HG03060 (cell line): Measurements from ENCODE around the gene PLEKHA5.

ENCODE experiments used
- ATAC-seq: cut with Tn5 transposase; IDR thresholded peaks from one replicate; pipeline ENCODE4 v1.9.1; 2021; ENCODE audit warnings: low read depth, moderate number of reproducible peaks; ENCODE audit not compliant: unreplicated experiment

The PLEKHA5 gene

GRCh38 chr12:19198272-19198671 is 68.7 kb downstream of the PLEKHA5 start:
- no peak for ATAC-seq

- no peak for ATAC-seq
Measured at GRCh38 chr12:19199332-19199731, 69.8 kb downstream of the PLEKHA5 start.

GRCh38 chr12:19200261-19200660 is 70.7 kb downstream of the PLEKHA5 start:
- ATAC-seq, result no peak

GRCh38 chr12:19201661-19202060 is 72.1 kb downstream of the PLEKHA5 start:
- no peak for ATAC-seq

DNA sequence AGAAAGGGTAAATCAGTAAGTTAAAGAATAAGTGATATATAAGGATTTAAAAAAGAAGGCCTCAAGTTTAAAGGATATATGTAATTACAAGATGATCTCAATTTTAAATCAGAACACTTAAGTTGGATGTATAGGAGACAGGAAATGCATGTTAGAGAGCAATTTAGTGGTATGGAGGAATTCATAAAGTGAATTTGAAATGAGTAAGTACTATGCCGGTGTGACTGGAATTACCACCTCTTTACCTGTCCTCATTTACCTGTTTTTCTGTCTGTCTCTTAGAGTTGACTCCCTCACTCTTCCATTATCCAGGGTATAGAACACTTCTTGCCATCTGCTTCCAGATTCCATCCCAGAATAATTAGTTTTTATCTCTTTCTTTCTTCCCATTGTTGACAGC is 73.5 kb downstream of the PLEKHA5 start:
- ATAC-seq, result no peak

DNA sequence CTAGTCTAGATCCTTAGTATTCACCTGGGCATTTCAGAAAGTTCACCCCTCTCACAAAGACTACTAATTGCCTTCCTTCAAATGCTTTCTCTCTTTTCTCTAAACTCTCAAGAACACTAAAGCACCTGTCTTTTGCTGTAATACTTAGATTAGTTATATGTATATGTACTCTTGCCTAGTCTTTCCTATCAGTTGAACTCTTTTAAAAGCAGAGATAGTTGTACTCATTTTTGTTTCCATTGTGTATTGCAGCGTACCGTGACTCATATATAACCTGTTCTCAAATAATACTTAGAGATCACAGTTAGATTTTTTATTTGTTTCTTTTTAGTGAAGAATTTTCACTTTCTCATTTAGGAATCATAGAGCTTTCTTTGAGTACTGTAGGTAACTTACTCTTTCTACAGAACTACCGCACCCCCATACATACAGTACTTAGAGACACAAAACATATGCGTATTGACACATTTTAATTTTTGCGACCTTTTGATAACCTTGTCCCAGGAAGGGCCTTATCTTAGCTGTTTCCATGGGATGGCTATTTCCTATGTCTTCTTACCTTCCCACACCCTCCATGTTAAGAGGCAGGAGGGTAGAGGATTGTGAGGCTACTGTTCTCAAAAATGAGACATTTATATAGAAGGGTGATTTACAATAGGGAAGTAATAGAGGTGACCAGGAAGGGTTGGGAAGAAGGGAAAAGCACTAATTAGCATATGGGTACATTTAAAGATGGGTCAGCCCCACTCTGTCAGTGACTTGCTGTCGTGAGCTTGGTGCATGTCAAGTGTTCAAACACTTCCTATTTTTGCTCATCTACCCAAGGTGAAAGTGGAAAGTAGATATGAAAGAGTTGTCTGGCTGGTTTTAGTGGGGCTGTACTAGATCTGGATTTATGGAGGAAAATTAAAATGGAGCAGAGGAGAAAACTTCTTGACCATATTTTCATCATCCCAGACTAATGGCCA is 74.3 kb downstream of the PLEKHA5 start:
- ATAC-seq, result no peak

GRCh38 chr12:19205120-19205519 is 75.6 kb downstream of the PLEKHA5 start:
- no peak for ATAC-seq

- ATAC-seq, result no peak
Measured at GRCh38 chr12:19206493-19207077, 77.1 kb downstream of the PLEKHA5 start.

DNA sequence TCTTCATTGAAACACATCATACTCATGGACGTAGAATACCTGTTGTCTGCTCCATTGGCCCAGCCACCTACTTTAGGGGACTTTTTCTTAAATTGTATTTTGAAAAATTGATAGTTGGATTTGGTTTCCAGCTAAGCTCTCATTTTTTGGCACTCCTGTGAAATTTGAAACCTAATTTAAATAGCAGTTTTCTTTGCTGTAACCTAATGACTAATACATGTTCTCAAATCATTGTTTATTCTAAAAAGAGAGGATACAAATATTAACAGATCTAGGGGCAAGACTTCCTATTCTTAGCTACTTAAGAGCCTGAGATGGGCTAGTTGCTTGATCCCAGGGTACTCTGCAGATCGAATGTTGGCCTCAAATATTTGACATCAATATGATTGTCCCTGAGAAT is 78.9 kb downstream of the PLEKHA5 start:
- no peak for ATAC-seq

- ATAC-seq, result no peak
Measured at GRCh38 chr12:19209661-19210060, 80.1 kb downstream of the PLEKHA5 start.

- no peak for ATAC-seq
Measured at GRCh38 chr12:19211802-19212201, 82.3 kb downstream of the PLEKHA5 start.

GRCh38 chr12:19212245-19212644 is 82.7 kb downstream of the PLEKHA5 start:
- ATAC-seq, result no peak

GRCh38 chr12:19214020-19214419 is 84.5 kb downstream of the PLEKHA5 start:
- no peak for ATAC-seq

DNA sequence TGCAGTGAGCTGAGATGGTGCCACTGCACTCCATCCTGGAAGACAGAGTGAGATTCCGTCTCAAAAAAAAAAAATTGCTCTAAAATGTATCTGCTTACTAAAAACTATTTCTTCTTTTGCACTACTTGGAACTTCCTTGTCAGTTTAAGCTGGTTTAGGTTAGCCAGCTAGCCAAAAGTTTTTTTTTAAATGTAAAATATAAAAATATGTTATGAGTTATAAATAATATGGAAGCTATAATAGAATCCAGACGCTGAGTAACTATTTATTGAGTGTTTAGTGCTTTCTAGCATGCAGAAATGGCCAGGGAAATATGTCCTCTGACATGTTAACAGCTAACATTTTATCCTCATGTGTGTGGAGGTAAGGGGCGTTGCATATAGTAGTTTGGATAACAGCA is 85.6 kb downstream of the PLEKHA5 start:
- no peak for ATAC-seq

GRCh38 chr12:19217446-19217845 is 87.9 kb downstream of the PLEKHA5 start:
- no peak for ATAC-seq

GRCh38 chr12:19220205-19220604 is 90.7 kb downstream of the PLEKHA5 start:
- ATAC-seq, result no peak

DNA sequence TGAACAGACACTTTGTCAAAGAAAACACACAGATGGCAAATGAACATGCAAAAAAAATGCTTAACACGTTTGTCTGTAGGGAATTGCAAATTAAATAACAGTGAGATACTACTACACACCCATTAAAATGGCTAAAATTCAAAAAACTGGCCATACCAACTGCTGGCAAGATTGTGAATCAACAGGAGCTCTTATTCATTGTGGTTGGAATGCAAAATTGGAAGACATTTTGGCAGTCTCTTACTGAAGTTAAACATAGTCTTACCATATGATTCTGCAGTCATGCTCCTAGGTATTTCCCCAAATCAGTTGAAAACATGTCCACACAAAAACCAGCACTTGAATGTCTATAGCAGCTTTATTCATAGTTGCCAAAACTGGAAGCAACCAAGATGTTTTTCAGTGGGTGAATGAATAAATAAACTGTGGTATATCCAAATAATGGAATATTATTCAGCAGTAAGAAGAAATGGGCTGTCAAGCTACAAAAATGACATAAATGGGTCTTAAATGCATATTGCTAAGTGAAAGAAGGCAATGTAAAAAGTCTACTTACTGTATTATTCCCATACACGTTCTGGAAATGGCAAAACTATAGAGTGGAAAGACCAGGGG is 91.4 kb downstream of the PLEKHA5 start:
- ATAC-seq, result no peak

DNA sequence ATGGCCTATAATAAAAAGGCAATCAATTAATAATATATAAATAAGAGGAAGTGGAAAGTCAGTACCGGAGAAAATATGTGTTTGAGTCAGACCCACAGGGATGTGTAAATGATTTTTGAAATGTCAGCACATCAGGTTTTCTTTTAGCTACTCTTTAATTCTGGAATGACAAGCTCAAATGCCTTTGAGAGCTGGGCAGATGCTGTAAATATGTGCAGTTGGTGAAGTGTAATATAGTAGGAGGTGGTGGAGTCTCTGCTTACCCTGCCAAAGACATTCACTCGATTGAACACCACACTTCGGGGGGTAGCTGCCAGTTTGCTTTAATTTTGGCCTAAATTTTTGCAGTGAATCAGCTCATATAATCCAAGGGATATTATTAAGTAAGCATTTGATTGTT is 93.0 kb downstream of the PLEKHA5 start:
- ATAC-seq, result no peak

DNA sequence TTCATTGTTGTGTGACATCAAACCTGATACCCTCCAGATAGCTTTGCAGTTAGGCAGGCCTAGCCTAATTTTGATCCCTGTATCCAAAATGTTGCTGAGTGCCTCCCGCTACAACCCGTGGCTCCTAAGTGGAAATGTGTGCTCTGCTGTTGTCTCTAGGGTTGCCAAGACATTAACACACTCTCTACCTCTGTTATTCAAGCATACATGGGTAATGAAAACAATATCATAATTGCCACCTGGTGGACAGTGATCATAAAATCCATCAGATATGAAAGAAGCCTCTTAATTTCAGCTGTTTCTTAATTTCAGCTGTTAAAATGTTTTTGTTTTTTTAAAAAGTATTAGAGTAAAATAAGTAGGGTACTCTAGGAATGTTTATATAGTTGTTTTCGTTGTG is 93.5 kb downstream of the PLEKHA5 start:
- no peak for ATAC-seq

- no peak for ATAC-seq
Measured at GRCh38 chr12:19223695-19224094, 94.2 kb downstream of the PLEKHA5 start.

DNA sequence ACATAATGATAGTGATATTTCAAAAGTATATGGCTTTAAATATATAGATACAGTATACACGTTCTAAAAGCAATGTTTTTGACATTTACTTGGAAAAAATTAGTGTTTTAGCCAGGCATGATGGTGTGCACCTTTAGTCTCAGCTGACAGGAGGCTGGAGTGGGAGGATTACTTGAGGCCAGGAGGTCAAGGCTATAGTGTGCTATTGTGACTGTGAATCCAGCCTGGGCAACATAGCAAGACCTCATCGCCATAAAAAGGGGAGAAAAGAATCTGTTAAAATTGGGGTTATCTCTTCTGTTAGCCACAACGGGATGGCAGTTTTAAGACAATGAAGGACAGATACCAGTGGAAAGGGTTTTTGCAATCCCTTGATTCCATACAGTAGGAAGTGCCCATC is 95.2 kb downstream of the PLEKHA5 start:
- no peak for ATAC-seq
